SK-N-SH (cell line): ENCODE results near the gene PDK2. TPM values are rescaled to one million over a fixed set of nuclear protein-coding genes. Genes with fewer than 3 reads are reported as not detected.

Experiments used
- CTCF ChIA-PET: fragments of 300-600, 350-600 bp; formaldehyde crosslinking; extraction: SDS; loops from one replicate; lab custom pipeline; 2021; lab: Yijun Ruan, JAX
- POLR2A ChIA-PET: fragments of 350-600 bp; sonication (Branson Sonifier 250); formaldehyde crosslinking; extraction: SDS; loops from one replicate; lab custom pipeline; 2020; ENCODE audit warnings: antibody characterized with exemption, inconsistent platforms; lab: Yijun Ruan, JAX
- DNase-seq: peaks from one replicate; pipeline ENCODE4 v3.0.0; 2012
- H2AFZ ChIP-seq: fragments of 200-600 bp; sonication (generic); 2 replicates; pipeline ENCODE4 v1.8.1; 2016; ENCODE audit warnings: antibody characterized with exemption, mild to moderate bottlenecking, low read depth
- H3F3A ChIP-seq: fragments of 200-600 bp; sonication (generic); replicated peaks from 2 replicates; pipeline ENCODE3; 2016; ENCODE audit warnings: antibody characterized with exemption, mild to moderate bottlenecking; ENCODE audit not compliant: insufficient read depth
- H3K27ac ChIP-seq, 2 experiments: fragments of 200-500 bp in 1 of 2; fragments of 200-600 bp in 1 of 2; sonication (Bioruptor generic) in 1 of 2; sonication (generic), shearing (Covaris generic) in 1 of 2; 2 replicates each; pipeline versions ENCODE4 v1.5.1 to v1.6.1; 2014 to 2016; ENCODE audit warnings: low read depth in 2 of 2, inconsistent platforms in 1 of 2, low read length in 1 of 2, mild to moderate bottlenecking in 1 of 2, mixed read lengths in 1 of 2
- H3K27me3 ChIP-seq: fragments of 200-600 bp; sonication (generic), shearing (Covaris generic); 2 replicates; pipeline ENCODE4 v1.6.1; 2016; ENCODE audit warnings: mixed run types; ENCODE audit not compliant: insufficient read depth
- H3K36me3 ChIP-seq, 2 experiments: fragments of 200-500 bp in 1 of 2; fragments of 200-600 bp in 1 of 2; sonication (Bioruptor generic) in 1 of 2; sonication (generic) in 1 of 2; replicated peaks in 1 of 2; 2 replicates each; pipeline versions ENCODE3 to v1.5.1; 2014 to 2016; ENCODE audit warnings: low read length in 1 of 2, mild to moderate bottlenecking in 1 of 2; ENCODE audit not compliant: insufficient read depth in 2 of 2, control insufficient read depth in 1 of 2
- H3K4me1 ChIP-seq, 2 experiments: fragments of 200-500 bp in 1 of 2; fragments of 200-600 bp in 1 of 2; sonication (Bioruptor generic) in 1 of 2; sonication (generic), shearing (Covaris generic) in 1 of 2; 2 replicates each; pipeline versions ENCODE4 v1.5.1 to v1.6.1; 2014 to 2016; ENCODE audit warnings: low read depth in 1 of 2, low read length in 1 of 2, mixed run types in 1 of 2; ENCODE audit not compliant: insufficient read depth in 2 of 2, control insufficient read depth in 1 of 2
- H3K4me2 ChIP-seq: fragments of 200-600 bp; sonication (generic), shearing (Covaris generic); 2 replicates; pipeline ENCODE4 v1.6.1; 2017; ENCODE audit warnings: mixed run types
- H3K4me3 ChIP-seq, 2 experiments: fragments of 200-500 bp in 1 of 2; fragments of 200-600 bp in 1 of 2; sonication (Bioruptor generic) in 1 of 2; sonication (generic), shearing (Covaris generic) in 1 of 2; 2 replicates each; pipeline versions ENCODE4 v1.5.1 to v1.8.1; 2014 to 2016; ENCODE audit warnings: low read depth in 2 of 2, inconsistent platforms in 1 of 2, low read length in 1 of 2, mild to moderate bottlenecking in 1 of 2, mixed read lengths in 1 of 2, moderate library complexity in 1 of 2
- H3K79me2 ChIP-seq: fragments of 200-600 bp; sonication (generic); 2 replicates; pipeline ENCODE4 v1.8.1; 2017; ENCODE audit warnings: mild to moderate bottlenecking; ENCODE audit not compliant: insufficient read depth
- H3K9ac ChIP-seq: fragments of 200-600 bp; sonication (generic); 2 replicates; pipeline ENCODE4 v1.6.1; 2017; ENCODE audit warnings: mixed run types
- H3K9me2 ChIP-seq: fragments of 200-600 bp; sonication (generic); 2 replicates; pipeline ENCODE4 v1.6.1; 2017; ENCODE audit warnings: mixed run types
- H3K9me3 ChIP-seq: fragments of 200-600 bp; sonication (generic); 2 replicates; pipeline ENCODE4 v1.6.1; 2017; ENCODE audit warnings: mixed run types, mild to moderate bottlenecking, moderate library complexity
- H4K20me1 ChIP-seq: fragments of 200-600 bp; sonication (generic); 2 replicates; pipeline ENCODE4 v1.6.1; 2017; ENCODE audit warnings: mild to moderate bottlenecking, mixed run types; ENCODE audit not compliant: insufficient read depth
- CHD2 ChIP-seq: fragments of 150-350 bp; IDR thresholded peaks from 2 replicates; pipeline ENCODE4 v1.6.1; 2018; ENCODE audit warnings: low read length; ENCODE audit not compliant: partially characterized antibody
- ELF1 ChIP-seq: IDR thresholded peaks from 2 replicates; pipeline ENCODE4 v1.4.0; 2012
- EP300 ChIP-seq, 2 experiments: IDR thresholded peaks; 2 replicates each; pipeline versions ENCODE4 v1.4.0 to v1.6.1; 2012; ENCODE audit warnings: borderline replicate concordance in 1 of 2, low read depth in 1 of 2, low read length in 1 of 2
- FOSL2 ChIP-seq: IDR thresholded peaks from 2 replicates; pipeline ENCODE4 v1.4.0; 2012; ENCODE audit warnings: low read depth, mild to moderate bottlenecking, moderate library complexity, borderline replicate concordance
- JUND ChIP-seq: IDR thresholded peaks from 2 replicates; pipeline ENCODE4 v1.4.0; 2012
- NFIC ChIP-seq: IDR thresholded peaks from 2 replicates; pipeline ENCODE4 v1.4.0; 2012; ENCODE audit warnings: borderline replicate concordance
- RAD21 ChIP-seq: IDR thresholded peaks from 2 replicates; pipeline ENCODE4 v1.6.1; 2012; ENCODE audit warnings: mild to moderate bottlenecking, low read length
- REST ChIP-seq: IDR thresholded peaks from 2 replicates; pipeline ENCODE4 v1.6.1; 2012; ENCODE audit warnings: mild to moderate bottlenecking, low read depth, low read length, moderate library complexity
- RXRA ChIP-seq: IDR thresholded peaks from 2 replicates; pipeline ENCODE4 v1.4.0; 2012; ENCODE audit warnings: low read depth, mild to moderate bottlenecking, borderline replicate concordance
- TAF1 ChIP-seq: IDR thresholded peaks from 2 replicates; pipeline ENCODE4 v1.6.1; 2012; ENCODE audit warnings: low read depth, mild to moderate bottlenecking, low read length, moderate library complexity, borderline replicate concordance
- TEAD4 ChIP-seq: IDR thresholded peaks from 2 replicates; pipeline ENCODE4 v1.4.0; 2012; ENCODE audit warnings: mild to moderate bottlenecking, borderline replicate concordance; ENCODE audit not compliant: insufficient read depth
- USF1 ChIP-seq: IDR thresholded peaks from 2 replicates; pipeline ENCODE4 v1.4.0; 2012; ENCODE audit warnings: low read depth, borderline replicate concordance
- ZBTB33 ChIP-seq: IDR thresholded peaks from 2 replicates; pipeline ENCODE4 v1.4.0; 2012; ENCODE audit warnings: low read depth, borderline replicate concordance
- WGBS: methylation state at CpG from one replicate; pipeline ENCODE4 v1.1.6; 2017; ENCODE audit warnings: low lambda C conversion rate; 5-methylcytosine and 5-hydroxymethylcytosine counted together
- polyA plus RNA-seq, 3 experiments: library from polyadenylated mRNA; depleted of rRNA; stranded (reverse); fragments of >200 nt; gene quantifications; 2 replicates each; pipeline ENCODE4 v1.2.3, GENCODE V29; 2012
- TF ChIP-seq, protein P1 (sequence below): fragments of 200-600 bp; sonication (generic); IDR thresholded peaks from 2 replicates; pipeline ENCODE4 v1.6.1; 2017; ENCODE audit warnings: antibody characterized with exemption, mild to moderate bottlenecking, moderate library complexity
- TF ChIP-seq, protein P2 (sequence below): fragments of 150-350 bp; IDR thresholded peaks from 2 replicates; pipeline ENCODE4 v1.6.1; 2016; ENCODE audit warnings: mild to moderate bottlenecking, low read depth, low read length

Gene PDK2
- polyA plus RNA-seq, 1 of the 3 experiments (the other 2 are of a cell fraction): 124 TPM

DNA sequence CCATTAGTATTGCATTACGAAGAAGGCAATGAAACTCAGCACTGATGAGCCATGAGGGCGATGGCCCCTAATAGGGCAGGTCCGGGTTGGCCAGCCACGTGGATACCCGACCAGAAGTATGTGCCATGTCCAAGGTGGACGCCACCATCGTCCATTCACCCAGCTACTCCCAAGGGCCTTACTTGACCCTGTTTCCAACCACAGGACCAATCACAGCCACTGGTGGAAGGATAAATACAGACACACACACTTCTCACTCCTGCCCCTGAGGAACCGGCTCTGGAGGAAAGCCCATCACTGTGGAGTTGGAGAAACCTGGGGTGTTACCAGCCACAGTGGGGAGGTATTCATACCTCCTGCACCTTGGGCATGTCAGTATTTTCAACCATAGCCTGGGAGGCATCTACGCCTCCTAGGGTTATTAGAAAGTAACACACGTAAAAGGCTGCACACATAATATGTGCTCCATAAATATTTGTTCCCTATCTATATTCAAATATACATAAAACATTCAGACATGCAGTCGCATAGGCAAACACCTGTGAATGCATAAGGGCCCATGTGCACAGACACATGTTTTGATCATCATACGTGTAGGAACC, 44.6 kb upstream of the PDK2 start:
- Histone ChIP-seq H3F3A (peaks cover 79% of the 10 kb centered on the region), H3K4me2 (peak overlapping the region; percentile 96), H3K4me1 (peaks cover 47 to 89% of the 10 kb centered on the region in 2 experiments), H3K9me3 (no peaks in the 10 kb centered on the region), H2AFZ (no peak overlapping the region), H3K79me2 (peaks cover 44% of the 10 kb centered on the region), H3K27me3 (no peaks in the 10 kb centered on the region), H3K9ac (peak overlapping the region; percentile 98; the same call in 1 of the 2 replicates), H3K36me3 (peaks cover 0 to 3% of the 10 kb centered on the region in 2 experiments), H4K20me1 (no peaks in the 10 kb centered on the region), H3K4me3 (no peak overlapping the region), H3K9me2 (no peaks in the 10 kb centered on the region), H3K27ac (peak overlapping the region; percentile 96 to 100; a peak in 3 of 4 replicates)
- CTCF ChIA-PET: interaction anchor here (0.6 to 1.3 kb wide), 2 partner anchors 23 to 37 kb away, joined by 3 to 4 read pairs; no protein-coding TSS in a partner anchor
- POLR2A ChIA-PET: no interaction called here
- DNase-seq: no peak
- 79% methylated on average over 12 of the region's 12 CpGs for WGBS
- no peak; the same call in 1 of the 2 replicates for TF ChIP-seq ZBTB33
- TF ChIP-seq, protein P1, sequence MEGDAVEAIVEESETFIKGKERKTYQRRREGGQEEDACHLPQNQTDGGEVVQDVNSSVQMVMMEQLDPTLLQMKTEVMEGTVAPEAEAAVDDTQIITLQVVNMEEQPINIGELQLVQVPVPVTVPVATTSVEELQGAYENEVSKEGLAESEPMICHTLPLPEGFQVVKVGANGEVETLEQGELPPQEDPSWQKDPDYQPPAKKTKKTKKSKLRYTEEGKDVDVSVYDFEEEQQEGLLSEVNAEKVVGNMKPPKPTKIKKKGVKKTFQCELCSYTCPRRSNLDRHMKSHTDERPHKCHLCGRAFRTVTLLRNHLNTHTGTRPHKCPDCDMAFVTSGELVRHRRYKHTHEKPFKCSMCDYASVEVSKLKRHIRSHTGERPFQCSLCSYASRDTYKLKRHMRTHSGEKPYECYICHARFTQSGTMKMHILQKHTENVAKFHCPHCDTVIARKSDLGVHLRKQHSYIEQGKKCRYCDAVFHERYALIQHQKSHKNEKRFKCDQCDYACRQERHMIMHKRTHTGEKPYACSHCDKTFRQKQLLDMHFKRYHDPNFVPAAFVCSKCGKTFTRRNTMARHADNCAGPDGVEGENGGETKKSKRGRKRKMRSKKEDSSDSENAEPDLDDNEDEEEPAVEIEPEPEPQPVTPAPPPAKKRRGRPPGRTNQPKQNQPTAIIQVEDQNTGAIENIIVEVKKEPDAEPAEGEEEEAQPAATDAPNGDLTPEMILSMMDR: peak; percentile 32; the same call in 1 of the 2 replicates

GRCh38 chr17:50051082-50051576, 44.0 kb upstream of the PDK2 start:
- H3K4me2 ChIP-seq: peak overlapping the region; percentile 96
- no peaks in the 10 kb centered on the region for H4K20me1 ChIP-seq
- H3K27me3 ChIP-seq: no peaks in the 10 kb centered on the region
- no peaks in the 10 kb centered on the region for H3K9me3 ChIP-seq
- H3K4me3 ChIP-seq: no peak overlapping the region
- H3K9me2 ChIP-seq: no peaks in the 10 kb centered on the region
- H3F3A ChIP-seq: peaks cover 79% of the 10 kb centered on the region
- peak overlapping the region; percentile 96 to 100; a peak in 3 of 4 replicates for H3K27ac ChIP-seq
- H3K36me3 ChIP-seq: peaks cover 0 to 3% of the 10 kb centered on the region in 2 experiments
- POLR2A ChIA-PET: no interaction called here
- peaks cover 50% of the 10 kb centered on the region for H3K79me2 ChIP-seq
- CTCF ChIA-PET: interaction anchor here (1.1 to 8.0 kb wide), 5 partner anchors 13 to 190 kb away, joined by 3 to 126 read pairs (median 11); partner anchors contain the start of gene PDK2
- 30% methylated on average over 4 of the region's 4 CpGs for WGBS
- peak overlapping the region; percentile 98 for H3K9ac ChIP-seq
- H3K4me1 ChIP-seq: peaks cover 47 to 89% of the 10 kb centered on the region in 2 experiments
- no peak overlapping the region for H2AFZ ChIP-seq
- DNase-seq: no peak
- peak; percentile 92 for TF ChIP-seq TEAD4
- peak; percentile 68; the same call in 1 of the 2 replicates for TF ChIP-seq TAF1
- TF ChIP-seq CHD2: no peak
- no peak for TF ChIP-seq USF1
- TF ChIP-seq ELF1: no peak
- peak; percentile 97 for TF ChIP-seq RXRA
- TF ChIP-seq NFIC: peak; percentile 96
- TF ChIP-seq, protein P2, sequence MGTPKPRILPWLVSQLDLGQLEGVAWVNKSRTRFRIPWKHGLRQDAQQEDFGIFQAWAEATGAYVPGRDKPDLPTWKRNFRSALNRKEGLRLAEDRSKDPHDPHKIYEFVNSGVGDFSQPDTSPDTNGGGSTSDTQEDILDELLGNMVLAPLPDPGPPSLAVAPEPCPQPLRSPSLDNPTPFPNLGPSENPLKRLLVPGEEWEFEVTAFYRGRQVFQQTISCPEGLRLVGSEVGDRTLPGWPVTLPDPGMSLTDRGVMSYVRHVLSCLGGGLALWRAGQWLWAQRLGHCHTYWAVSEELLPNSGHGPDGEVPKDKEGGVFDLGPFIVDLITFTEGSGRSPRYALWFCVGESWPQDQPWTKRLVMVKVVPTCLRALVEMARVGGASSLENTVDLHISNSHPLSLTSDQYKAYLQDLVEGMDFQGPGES: no peak
- TF ChIP-seq EP300 (IDR thresholded peaks at IDR 0.05; ENCODE audit: borderline replicate concordance in 1 of 2, low read depth in 1 of 2, low read length in 1 of 2): peak in 1 of 2 experiments; percentile 99; a peak in 2 of 4 replicates
- peak; percentile 100 for TF ChIP-seq FOSL2
- TF ChIP-seq REST: peak; percentile 80
- TF ChIP-seq JUND: peak; percentile 100
- TF ChIP-seq RAD21: no peak
